Suprapubic skin (tissue), 4 donors: ENCODE results near the gene SLC1A1.

Source experiments
- CTCF ChIP-seq, 2 donors: fragments of 200-600 bp in 1 of 2; fragments of 450-650 bp in 1 of 2; sonication (generic) in 1 of 2; IDR thresholded peaks; one replicate each; pipeline ENCODE4 v1.5.1; 2016 to 2019; ENCODE audit warnings: antibody characterized with exemption in 2 of 2, mild to moderate bottlenecking in 1 of 2, moderate library complexity in 1 of 2
- EP300 ChIP-seq: sonication (generic); formaldehyde crosslinking; IDR thresholded peaks from one replicate; pipeline ENCODE4 v1.6.1; 2017; ENCODE audit warnings: antibody characterized with exemption
- POLR2AphosphoS5 ChIP-seq, 3 donors: sonication (generic); formaldehyde crosslinking; IDR thresholded peaks; one replicate each; pipeline ENCODE4 v1.6.1; 2017; ENCODE audit warnings: antibody characterized with exemption in 3 of 3

DNA sequence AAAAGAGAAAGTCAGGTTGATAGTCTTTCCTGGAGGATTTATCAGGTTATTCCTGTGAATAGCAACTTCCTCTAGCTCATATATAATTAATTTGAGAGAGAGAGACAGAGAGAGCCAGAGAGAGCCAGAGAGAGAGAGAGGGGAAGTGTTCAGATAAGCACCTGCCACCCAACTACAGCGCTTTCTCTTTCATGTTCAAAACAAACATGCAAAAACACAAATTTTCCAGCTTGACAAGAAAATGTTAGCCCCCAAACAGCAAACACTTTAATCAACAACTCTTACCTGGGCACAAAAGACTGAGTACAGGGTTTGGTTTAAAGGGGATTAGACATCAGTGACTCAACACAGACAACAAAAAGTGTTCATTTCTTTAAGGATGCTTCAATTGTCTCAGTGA lies 110.1 kb downstream of the SLC1A1 start:
- TF ChIP-seq POLR2AphosphoS5 (IDR thresholded peaks at IDR 0.05), result no peak
- no peak for TF ChIP-seq CTCF (IDR thresholded peaks at IDR 0.05)
- no peak for TF ChIP-seq EP300
